Neural cell (in vitro differentiated cells): ENCODE data around the gene WBP1. TPM values are rescaled to one million over a fixed set of nuclear protein-coding genes. Genes with fewer than 3 reads are reported as not detected.

ENCODE experiments used
- H2AFZ ChIP-seq: fragments of 200-600, 300-800 bp; sonication (generic), shearing (Covaris generic); 2 replicates; pipeline ENCODE4 v1.6.0; 2014; ENCODE audit warnings: low read depth, mild to moderate bottlenecking, antibody characterized with exemption, low read length, moderate library complexity
- H3F3A ChIP-seq: fragments of 200-600 bp; shearing (Covaris generic); 2 replicates; pipeline ENCODE4 v1.6.1; 2016; ENCODE audit warnings: mild to moderate bottlenecking, moderate library complexity, mixed read lengths, antibody characterized with exemption, low read length; ENCODE audit not compliant: insufficient read depth, poor library complexity, severe bottlenecking
- H3K27ac ChIP-seq: fragments of 200-600, 300-800 bp; sonication (generic), shearing (Covaris generic); 2 replicates; pipeline ENCODE4 v1.5.1; 2014; ENCODE audit warnings: mild to moderate bottlenecking, low read length, moderate library complexity
- H3K27me3 ChIP-seq: fragments of 300-800, 200-600 bp; sonication (generic), shearing (Covaris generic); 2 replicates; pipeline ENCODE4 v1.6.0; 2014; ENCODE audit warnings: mild to moderate bottlenecking, low read depth, low read length, moderate library complexity; ENCODE audit not compliant: insufficient read depth
- H3K36me3 ChIP-seq: fragments of 300-800, 200-600 bp; sonication (generic), shearing (Covaris generic); 2 replicates; pipeline ENCODE4 v1.5.1; 2014; ENCODE audit warnings: mild to moderate bottlenecking, antibody characterized with exemption, low read length, moderate library complexity; ENCODE audit not compliant: insufficient read depth
- H3K4me2 ChIP-seq: fragments of 300-800, 200-600 bp; sonication (generic), shearing (Covaris generic); 2 replicates; pipeline ENCODE4 v1.6.0; 2014; ENCODE audit warnings: mild to moderate bottlenecking, low read length
- H3K4me3 ChIP-seq: fragments of 300-800, 200-600 bp; sonication (generic), shearing (Covaris generic); 2 replicates; pipeline ENCODE4 v1.5.1; 2014; ENCODE audit warnings: mild to moderate bottlenecking, low read length, moderate library complexity
- H3K79me2 ChIP-seq: fragments of 200-600 bp; shearing (Covaris generic); replicated peaks from 2 replicates; pipeline ENCODE4 v1.6.0; 2014; ENCODE audit warnings: mild to moderate bottlenecking, low read length, moderate library complexity; ENCODE audit not compliant: insufficient read depth
- H3K9ac ChIP-seq: fragments of 300-800, 200-600 bp; sonication (generic), shearing (Covaris generic); 2 replicates; pipeline ENCODE4 v1.6.1; 2016; ENCODE audit warnings: mild to moderate bottlenecking, low read length, mixed read lengths
- H3K9me2 ChIP-seq: fragments of 200-600 bp; shearing (Covaris generic); 2 replicates; pipeline ENCODE4 v1.6.1; 2016; ENCODE audit warnings: mild to moderate bottlenecking, low read length, mixed read lengths; ENCODE audit not compliant: insufficient read depth
- H3K9me3 ChIP-seq: fragments of 200-600, 300-800 bp; sonication (generic), shearing (Covaris generic); 2 replicates; pipeline ENCODE4 v1.6.1; 2016; ENCODE audit warnings: mild to moderate bottlenecking, mixed run types, low read length, moderate library complexity, mixed read lengths
- H4K20me1 ChIP-seq: fragments of 200-600 bp; shearing (Covaris generic); 2 replicates; pipeline ENCODE4 v1.6.1; 2016; ENCODE audit warnings: mild to moderate bottlenecking, mixed run types; ENCODE audit not compliant: insufficient read depth
- CTCF ChIP-seq: fragments of 450-650 bp; IDR thresholded peaks from 2 replicates; pipeline ENCODE4 v1.5.1; 2014; ENCODE audit warnings: antibody characterized with exemption, mild to moderate bottlenecking, moderate library complexity; ENCODE audit not compliant: poor library complexity, severe bottlenecking
- EP300 ChIP-seq: fragments of 450-650 bp; conservative IDR thresholded peaks from 2 replicates; pipeline ENCODE4 v1.6.1; 2014; ENCODE audit warnings: antibody characterized with exemption, mild to moderate bottlenecking, moderate library complexity; ENCODE audit not compliant: poor library complexity, severe bottlenecking
- EZH2 ChIP-seq: fragments of 200-600, 300-800 bp; shearing (Covaris generic), sonication (generic); IDR thresholded peaks from 2 replicates; pipeline ENCODE4 v1.6.1; 2014; ENCODE audit warnings: antibody characterized with exemption, low read length, borderline replicate concordance, mild to moderate bottlenecking; ENCODE audit not compliant: insufficient read depth, poor library complexity, severe bottlenecking
- MXI1 ChIP-seq: fragments of 450-650 bp; conservative IDR thresholded peaks from 2 replicates; pipeline ENCODE4 v1.6.1; 2014; ENCODE audit warnings: antibody characterized with exemption, mild to moderate bottlenecking; ENCODE audit not compliant: poor library complexity, severe bottlenecking
- POLR2AphosphoS5 ChIP-seq: IDR thresholded peaks from 2 replicates; pipeline ENCODE4 v1.6.1; 2012
- RAD21 ChIP-seq: fragments of 450-650 bp; conservative IDR thresholded peaks from 2 replicates; pipeline ENCODE4 v1.6.1; 2014; ENCODE audit warnings: antibody characterized with exemption, mild to moderate bottlenecking, moderate library complexity
- REST ChIP-seq: IDR thresholded peaks from 2 replicates; pipeline ENCODE4 v1.6.1; 2012; ENCODE audit warnings: borderline replicate concordance
- SMC3 ChIP-seq: fragments of 450-650 bp; conservative IDR thresholded peaks from 2 replicates; pipeline ENCODE4 v1.6.1; 2014; ENCODE audit warnings: antibody characterized with exemption, mild to moderate bottlenecking, moderate library complexity; ENCODE audit not compliant: poor library complexity
- TAF1 ChIP-seq: IDR thresholded peaks from 2 replicates; pipeline ENCODE4 v1.6.1; 2012; ENCODE audit warnings: low read depth
- polyA plus RNA-seq: library from polyadenylated mRNA; depleted of rRNA; stranded (reverse); fragments of >200 nt; gene quantifications from 2 replicates; pipeline ENCODE4 v1.2.3, GENCODE V29; 2014

The WBP1 gene
- polyA plus RNA-seq, 1 donor from 2014 or later, result 220 TPM

- Histone ChIP-seq H3K9me2 (no peaks in the 10 kb centered on the region), H3K36me3 (peaks cover 7% of the 10 kb centered on the region), H3K4me3 (peak overlapping the region; percentile 30), H3K9me3 (no peaks in the 10 kb centered on the region), H3K27me3 (peaks cover 80% of the 10 kb centered on the region), H3K9ac (no peak overlapping the region), H3K27ac (no peak overlapping the region), H3F3A (no peaks in the 10 kb centered on the region), H3K79me2 (peaks cover 6% of the 10 kb centered on the region), H3K4me2 (no peak overlapping the region), H2AFZ (no peak overlapping the region), H4K20me1 (no peaks in the 10 kb centered on the region)
- TF ChIP-seq EP300, result no peak
- TF ChIP-seq EZH2, result peak; percentile 46
- no peak for TF ChIP-seq TAF1
- TF ChIP-seq CTCF, result peak; percentile 33
Observed at GRCh38 chr2:74502720-74503505, 44.7 kb downstream of the WBP1 start.

- Histone ChIP-seq H3K27ac (no peak overlapping the region), H2AFZ (no peak overlapping the region), H3K36me3 (peaks cover 7% of the 10 kb centered on the region), H3K4me3 (peak overlapping the region; percentile 30), H3K27me3 (peaks cover 77% of the 10 kb centered on the region), H3F3A (peaks cover 3% of the 10 kb centered on the region), H3K79me2 (peaks cover 6% of the 10 kb centered on the region), H4K20me1 (no peaks in the 10 kb centered on the region), H3K4me2 (no peak overlapping the region), H3K9ac (no peak overlapping the region), H3K9me2 (no peaks in the 10 kb centered on the region), H3K9me3 (no peaks in the 10 kb centered on the region)
- TF ChIP-seq RAD21 (no peak), CTCF (no peak), EZH2 (no peak), REST (no peak), SMC3 (no peak), POLR2AphosphoS5 (no peak), EP300 (no peak), MXI1 (no peak), TAF1 (no peak)
Observed at GRCh38 chr2:74503506-74504475, 45.6 kb downstream of the WBP1 start.
